PC-3 (cell line): Measurements from ENCODE around the gene ARHGEF28. TPM values are rescaled to one million over a fixed set of nuclear protein-coding genes. Genes with fewer than 3 reads are reported as not detected.

Experiments used
- ATAC-seq: fragments of 200-7000 bp; cut with Tn5 transposase; 2 replicates; pipeline ENCODE4 v1.9.1; 2020; ENCODE audit warnings: mild to moderate bottlenecking, moderate library complexity
- BruUV-seq: library from RNA; stranded (reverse); fragments of 400-500 nt; replicated peaks from 2 replicates; lab custom pipeline; 2021; lab: Mats Ljungman, UMichigan
- CTCF ChIA-PET: fragments of 300-600 bp; sonication (Branson Sonifier 250); formaldehyde crosslinking; loops from one replicate; lab custom pipeline; 2022; ENCODE audit warnings: antibody characterized with exemption; lab: Charles Lee
- POLR2A ChIA-PET: fragments of 300-600 bp; sonication (Branson Sonifier 250); formaldehyde crosslinking; loops from one replicate; lab custom pipeline; 2022; ENCODE audit warnings: antibody characterized with exemption; ENCODE audit not compliant: unreplicated experiment; lab: Charles Lee
- DNase-seq: peaks from one replicate; pipeline ENCODE4 v3.0.0-alpha.2; 2015
- H2AFZ ChIP-seq: fragments of 300-600 bp; sonication (generic); 2 replicates; pipeline ENCODE4 v1.6.0; 2016; ENCODE audit warnings: antibody characterized with exemption, low read length
- H3F3A ChIP-seq: fragments of 300-600 bp; sonication (generic); one replicate; pipeline ENCODE4 v1.6.0; 2017; ENCODE audit warnings: antibody characterized with exemption, low read length, control low read depth, mild to moderate bottlenecking; ENCODE audit not compliant: unreplicated experiment
- H3K27ac ChIP-seq: fragments of 300-600 bp; sonication (generic); 2 replicates; pipeline ENCODE4 v1.5.1; 2016; ENCODE audit warnings: mild to moderate bottlenecking, low read length
- H3K27me3 ChIP-seq: fragments of 300-600 bp; sonication (generic); 2 replicates; pipeline ENCODE4 v1.6.1; 2016; ENCODE audit warnings: low read length, mixed read lengths
- H3K36me3 ChIP-seq: fragments of 300-600 bp; sonication (generic); 2 replicates; pipeline ENCODE4 v1.6.1; 2016; ENCODE audit warnings: low read depth, mixed run types, low read length, mixed read lengths
- H3K4me1 ChIP-seq: fragments of 300-600 bp; sonication (generic); 2 replicates; pipeline ENCODE4 v1.5.1; 2016; ENCODE audit warnings: low read length; ENCODE audit not compliant: insufficient read depth
- H3K4me2 ChIP-seq: fragments of 300-600 bp; sonication (generic); 2 replicates; pipeline ENCODE4 v1.6.0; 2016; ENCODE audit warnings: low read length
- H3K4me3 ChIP-seq: fragments of 300-600 bp; sonication (generic); 2 replicates; pipeline ENCODE4 v1.5.1; 2016; ENCODE audit warnings: mild to moderate bottlenecking, low read length, mixed read lengths
- H3K79me2 ChIP-seq: fragments of 300-600 bp; sonication (generic); 2 replicates; pipeline ENCODE4 v1.6.1; 2017; ENCODE audit warnings: low read length, mixed read lengths
- H3K9ac ChIP-seq: fragments of 300-600 bp; sonication (generic); 2 replicates; pipeline ENCODE4 v1.6.0; 2016; ENCODE audit warnings: mild to moderate bottlenecking, low read length
- H3K9me2 ChIP-seq: fragments of 300-600 bp; sonication (generic); replicated peaks from 2 replicates; pipeline ENCODE4 v1.6.1; 2016; ENCODE audit warnings: mixed run types, low read length, mixed read lengths
- H3K9me3 ChIP-seq: fragments of 300-600 bp; sonication (generic); 2 replicates; pipeline ENCODE4 v1.6.1; 2016; ENCODE audit warnings: low read length, mixed read lengths
- H4K20me1 ChIP-seq: fragments of 300-600 bp; sonication (generic); 2 replicates; pipeline ENCODE4 v1.6.1; 2016; ENCODE audit warnings: low read length, mixed read lengths
- EZH2 ChIP-seq: fragments of 300-600 bp; sonication (generic); IDR thresholded peaks from one replicate; pipeline ENCODE4 v1.6.1; 2017; ENCODE audit warnings: antibody characterized with exemption, mild to moderate bottlenecking, low read length; ENCODE audit not compliant: unreplicated experiment
- EZH2phosphoT487 ChIP-seq: fragments of 300-600 bp; sonication (generic); IDR thresholded peaks from 2 replicates; pipeline ENCODE4 v1.6.1; 2018; ENCODE audit warnings: mild to moderate bottlenecking, antibody characterized with exemption, low read length, borderline replicate concordance
- intact Hi-C: fragments of 100-400 bp; cut with micrococcal nuclease; formaldehyde crosslinking; loops from 2 replicates; pipeline ENCODE4 v1.9.0; 2023
- total RNA-seq: library from RNA; depleted of rRNA; stranded (reverse); fragments of >200 nt; gene quantifications from 2 replicates; pipeline ENCODE4 v1.2.3, GENCODE V29; 2014
- TF ChIP-seq, protein P1 (sequence below): fragments of 300-600 bp; sonication (generic); conservative IDR thresholded peaks from 2 replicates; pipeline ENCODE4 v1.5.1; 2017; ENCODE audit warnings: antibody characterized with exemption, low read depth, mild to moderate bottlenecking, low read length

ARHGEF28 gene
- total RNA-seq, 1 experiment from 2014 or later: 24.2 TPM

DNA sequence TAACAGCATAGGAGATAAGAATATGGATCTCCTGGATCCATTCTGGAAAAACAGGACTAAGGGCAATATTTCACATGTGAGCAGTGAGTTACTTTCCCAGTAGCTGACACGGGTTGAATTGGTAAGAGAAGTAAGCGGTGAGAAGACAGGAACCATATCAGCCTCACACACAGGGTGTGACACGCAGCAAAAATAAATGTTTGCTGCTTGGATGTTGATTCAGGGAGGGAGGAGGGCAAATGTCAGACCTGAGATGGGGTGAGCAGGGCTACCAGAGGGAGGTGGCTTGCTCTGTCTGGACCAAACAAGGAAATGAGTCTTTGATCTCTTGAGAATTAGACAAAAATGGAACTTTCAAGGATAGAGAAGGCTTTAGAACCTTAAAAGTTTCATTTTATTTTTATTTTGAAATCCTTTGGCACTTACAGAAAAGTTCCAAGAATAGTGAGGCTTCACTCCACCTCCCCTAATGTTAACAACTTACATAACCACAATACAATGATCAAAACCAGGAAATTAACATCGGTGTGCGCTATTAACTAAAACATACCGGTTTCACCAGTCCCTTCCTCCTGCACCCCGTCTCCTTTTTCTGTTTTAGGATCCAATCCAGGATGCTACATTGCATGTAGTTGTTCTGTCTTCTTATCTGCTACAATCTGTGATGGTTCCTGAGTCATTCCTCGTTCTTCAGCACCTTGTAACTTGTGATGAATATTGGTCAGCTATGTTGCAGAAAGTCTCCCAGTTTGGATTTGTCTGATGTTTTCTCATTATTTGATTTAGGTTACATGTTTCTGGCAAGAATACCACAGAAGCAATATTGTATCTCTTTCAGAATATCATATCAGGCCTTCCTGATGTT is 20.5 kb upstream of the ARHGEF28 start:
- intact Hi-C loops: loop anchor here (2.0 to 5.0 kb wide), 2 partner anchors 31 to 187 kb away; no protein-coding TSS in a partner anchor
- H3K9me2 ChIP-seq: no peaks in the 10 kb centered on the region
- H3K79me2 ChIP-seq: no peaks in the 10 kb centered on the region
- H3K9ac ChIP-seq: no peak overlapping the region; the same call in 1 of the 2 replicates
- CTCF ChIA-PET: no interaction called here
- no peaks in the 10 kb centered on the region for H3K27me3 ChIP-seq
- H3F3A ChIP-seq: no peaks in the 10 kb centered on the region
- H3K9me3 ChIP-seq: no peaks in the 10 kb centered on the region
- no peaks in the 10 kb centered on the region for H3K36me3 ChIP-seq
- ATAC-seq (peak; percentile 88), DNase-seq (peak; percentile 72)
- no peak for TF ChIP-seq EZH2
- TF ChIP-seq EZH2phosphoT487: no peak
- TF ChIP-seq, protein P1, sequence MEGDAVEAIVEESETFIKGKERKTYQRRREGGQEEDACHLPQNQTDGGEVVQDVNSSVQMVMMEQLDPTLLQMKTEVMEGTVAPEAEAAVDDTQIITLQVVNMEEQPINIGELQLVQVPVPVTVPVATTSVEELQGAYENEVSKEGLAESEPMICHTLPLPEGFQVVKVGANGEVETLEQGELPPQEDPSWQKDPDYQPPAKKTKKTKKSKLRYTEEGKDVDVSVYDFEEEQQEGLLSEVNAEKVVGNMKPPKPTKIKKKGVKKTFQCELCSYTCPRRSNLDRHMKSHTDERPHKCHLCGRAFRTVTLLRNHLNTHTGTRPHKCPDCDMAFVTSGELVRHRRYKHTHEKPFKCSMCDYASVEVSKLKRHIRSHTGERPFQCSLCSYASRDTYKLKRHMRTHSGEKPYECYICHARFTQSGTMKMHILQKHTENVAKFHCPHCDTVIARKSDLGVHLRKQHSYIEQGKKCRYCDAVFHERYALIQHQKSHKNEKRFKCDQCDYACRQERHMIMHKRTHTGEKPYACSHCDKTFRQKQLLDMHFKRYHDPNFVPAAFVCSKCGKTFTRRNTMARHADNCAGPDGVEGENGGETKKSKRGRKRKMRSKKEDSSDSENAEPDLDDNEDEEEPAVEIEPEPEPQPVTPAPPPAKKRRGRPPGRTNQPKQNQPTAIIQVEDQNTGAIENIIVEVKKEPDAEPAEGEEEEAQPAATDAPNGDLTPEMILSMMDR: no peak
- peak overlapping the region; percentile 7; the same call in 1 of the 2 replicates for H2AFZ ChIP-seq
- peak overlapping the region; percentile 26; the same call in 1 of the 2 replicates for H3K4me3 ChIP-seq
- peak overlapping the region; percentile 64 for H3K4me2 ChIP-seq
- peak overlapping the region; percentile 54 for H3K27ac ChIP-seq
- no peaks in the 10 kb centered on the region for H4K20me1 ChIP-seq
- POLR2A ChIA-PET: no interaction called here
- H3K4me1 ChIP-seq: peaks cover 33% of the 10 kb centered on the region
- BruUV-seq: no TSS peak

DNA sequence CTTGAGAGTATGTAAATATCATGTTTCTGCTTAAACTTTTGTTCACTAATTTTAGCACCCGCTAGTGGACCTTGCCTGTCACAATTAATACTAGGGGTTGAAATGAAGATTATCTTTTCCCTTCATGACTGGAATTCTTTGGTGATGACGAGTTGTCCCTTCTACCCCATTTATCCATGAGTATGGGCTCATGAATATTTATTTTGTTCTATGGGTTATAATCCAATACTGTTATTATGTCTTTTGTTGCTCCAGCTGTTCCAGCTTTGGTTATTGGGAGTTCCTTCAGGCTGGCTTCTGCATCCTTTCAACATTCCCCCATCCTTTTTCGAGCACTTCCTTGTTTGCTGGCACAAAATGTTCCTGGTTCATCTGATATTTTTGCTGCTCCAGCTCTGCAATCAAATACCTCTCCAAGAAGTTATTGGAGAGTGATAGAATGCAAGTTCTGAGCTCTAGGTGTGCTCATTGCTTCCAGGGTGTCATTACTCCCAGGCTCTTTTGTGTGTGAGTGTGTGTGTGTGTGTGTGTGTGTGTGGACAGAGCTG is 19.7 kb upstream of the ARHGEF28 start:
- peak overlapping the region; percentile 54 for H3K27ac ChIP-seq
- no peaks in the 10 kb centered on the region for H3K79me2 ChIP-seq
- no peaks in the 10 kb centered on the region for H3F3A ChIP-seq
- no TSS peak for BruUV-seq
- H3K4me2 ChIP-seq: peak overlapping the region; percentile 64; the same call in 1 of the 2 replicates
- no peak for TF ChIP-seq EZH2
- TF ChIP-seq EZH2phosphoT487: no peak
- TF ChIP-seq, protein P1: no peak
- peaks cover 33% of the 10 kb centered on the region for H3K4me1 ChIP-seq
- ChIA-PET CTCF (no interaction called here), POLR2A (no interaction called here)
- ATAC-seq: no peak
- no peaks in the 10 kb centered on the region for H3K36me3 ChIP-seq
- DNase-seq: no peak
- H3K9ac ChIP-seq: no peak overlapping the region
- H4K20me1 ChIP-seq: no peaks in the 10 kb centered on the region
- intact Hi-C loops: loop anchor here (5.0 kb wide), 1 partner anchor 186 kb away; no protein-coding TSS in a partner anchor
- no peaks in the 10 kb centered on the region for H3K9me2 ChIP-seq
- no peak overlapping the region for H3K4me3 ChIP-seq
- no peaks in the 10 kb centered on the region for H3K9me3 ChIP-seq
- no peak overlapping the region for H2AFZ ChIP-seq
- no peaks in the 10 kb centered on the region for H3K27me3 ChIP-seq
